C4-2B (cell line): ENCODE data around the gene FRAS1.

Source experiments
- ZFX ChIP-seq: fragments of 450-650 bp; IDR thresholded peaks from 2 replicates; pipeline ENCODE4 v1.6.1; 2017
- TF ChIP-seq, protein P1 (sequence below): fragments of 450-650 bp; conservative IDR thresholded peaks from 2 replicates; pipeline ENCODE4 v1.5.1; 2017; ENCODE audit warnings: mild to moderate bottlenecking

- TF ChIP-seq, protein P1, sequence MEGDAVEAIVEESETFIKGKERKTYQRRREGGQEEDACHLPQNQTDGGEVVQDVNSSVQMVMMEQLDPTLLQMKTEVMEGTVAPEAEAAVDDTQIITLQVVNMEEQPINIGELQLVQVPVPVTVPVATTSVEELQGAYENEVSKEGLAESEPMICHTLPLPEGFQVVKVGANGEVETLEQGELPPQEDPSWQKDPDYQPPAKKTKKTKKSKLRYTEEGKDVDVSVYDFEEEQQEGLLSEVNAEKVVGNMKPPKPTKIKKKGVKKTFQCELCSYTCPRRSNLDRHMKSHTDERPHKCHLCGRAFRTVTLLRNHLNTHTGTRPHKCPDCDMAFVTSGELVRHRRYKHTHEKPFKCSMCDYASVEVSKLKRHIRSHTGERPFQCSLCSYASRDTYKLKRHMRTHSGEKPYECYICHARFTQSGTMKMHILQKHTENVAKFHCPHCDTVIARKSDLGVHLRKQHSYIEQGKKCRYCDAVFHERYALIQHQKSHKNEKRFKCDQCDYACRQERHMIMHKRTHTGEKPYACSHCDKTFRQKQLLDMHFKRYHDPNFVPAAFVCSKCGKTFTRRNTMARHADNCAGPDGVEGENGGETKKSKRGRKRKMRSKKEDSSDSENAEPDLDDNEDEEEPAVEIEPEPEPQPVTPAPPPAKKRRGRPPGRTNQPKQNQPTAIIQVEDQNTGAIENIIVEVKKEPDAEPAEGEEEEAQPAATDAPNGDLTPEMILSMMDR, result no peak
- TF ChIP-seq ZFX, result no peak
Observed at GRCh38 chr4:78320349-78320935, 263.3 kb downstream of the FRAS1 start.
